Peyer's patch (tissue), 4 donors: ENCODE measurements around the gene GXYLT2. TPM values are rescaled to one million over a fixed set of nuclear protein-coding genes. Genes with fewer than 3 reads are reported as not detected.

ENCODE experiments used
- DNase-seq, 3 donors: peaks; one replicate each; pipeline ENCODE4 v3.0.0-alpha.2; 2017 to 2019
- H3K27ac ChIP-seq, 4 donors: fragments of 200-600 bp; sonication (generic); one replicate each; pipeline ENCODE4 v1.5.1; 2016 to 2019
- H3K27me3 ChIP-seq, 2 donors: fragments of 200-600 bp; sonication (generic); one replicate each; pipeline ENCODE4 v1.5.1; 2019
- H3K36me3 ChIP-seq, 3 donors: fragments of 200-600 bp; sonication (generic); one replicate each; pipeline ENCODE4 v1.5.1; 2016 to 2019
- H3K4me1 ChIP-seq, 4 donors: fragments of 200-600 bp; sonication (generic); one replicate each; pipeline ENCODE4 v1.5.1; 2016 to 2019
- H3K4me3 ChIP-seq, 4 donors: fragments of 200-600 bp; sonication (generic); 1 replicate in 3 of 4; 2 replicates in 1 of 4; pipeline ENCODE4 v1.5.1; 2016 to 2019; ENCODE audit warnings: mild to moderate bottlenecking in 1 of 4
- H3K9me3 ChIP-seq, 4 donors: fragments of 200-600 bp; sonication (generic); one replicate each; pipeline ENCODE4 v1.5.1; 2016 to 2019; ENCODE audit warnings: mild to moderate bottlenecking in 1 of 4
- CTCF ChIP-seq, 6 experiments: fragments of 450-650 bp in 4 of 6; fragments of 200-600 bp in 2 of 6; sonication (generic) in 1 of 6; IDR thresholded peaks; one replicate each; pipeline ENCODE4 v1.5.1; 2017 to 2019; ENCODE audit warnings: antibody characterized with exemption in 6 of 6, mild to moderate bottlenecking in 3 of 6, moderate library complexity in 1 of 6
- POLR2A ChIP-seq, 2 donors: fragments of 450-650 bp; IDR thresholded peaks; one replicate each; pipeline ENCODE4 v1.5.1; 2017; ENCODE audit warnings: antibody characterized with exemption in 2 of 2, mild to moderate bottlenecking in 2 of 2, moderate library complexity in 2 of 2
- total RNA-seq, 4 donors: library from RNA; depleted of rRNA; stranded (reverse); fragments of >200 nt; gene quantifications; one replicate each; pipeline ENCODE4 v1.1.0, GENCODE V29; 2016

GXYLT2 gene
- total RNA-seq, 4 donors from 2014 or later = 1.1 to 38.0 (median 1.4) TPM

GRCh38 chr3:72951259-72951722 lies 63.4 kb downstream of the GXYLT2 start:
- TF ChIP-seq POLR2A (IDR thresholded peaks at IDR 0.05) (no peak), CTCF (IDR thresholded peaks at IDR 0.05) (no peak)
- no peak overlapping the region for H3K4me3 ChIP-seq
- no peak overlapping the region for H3K27ac ChIP-seq
- H3K27me3 ChIP-seq = no peaks in the 10 kb centered on the region
- no peaks in the 10 kb centered on the region for H3K4me1 ChIP-seq
- H3K36me3 ChIP-seq = no peaks in the 10 kb centered on the region
- no peaks in the 10 kb centered on the region for H3K9me3 ChIP-seq
- no peak for DNase-seq

- H3K27ac ChIP-seq = no peak overlapping the region
- no peak for TF ChIP-seq CTCF (IDR thresholded peaks at IDR 0.05)
- no peak for TF ChIP-seq POLR2A (IDR thresholded peaks at IDR 0.05)
- no peaks in the 10 kb centered on the region for H3K27me3 ChIP-seq
- DNase-seq = no peak
- no peak overlapping the region for H3K4me3 ChIP-seq
- no peaks in the 10 kb centered on the region for H3K4me1 ChIP-seq
- no peaks in the 10 kb centered on the region for H3K36me3 ChIP-seq
- no peaks in the 10 kb centered on the region for H3K9me3 ChIP-seq
Observed at GRCh38 chr3:72953325-72953956, 65.6 kb downstream of the GXYLT2 start.

- peaks cover 0 to 19% (median 1%) of the 10 kb centered on the region in 4 donors for H3K4me1 ChIP-seq
- H3K9me3 ChIP-seq = no peaks in the 10 kb centered on the region
- H3K27ac ChIP-seq = no peak overlapping the region
- TF ChIP-seq CTCF (IDR thresholded peaks at IDR 0.05) (no peak), POLR2A (IDR thresholded peaks at IDR 0.05) (no peak)
- H3K27me3 ChIP-seq = no peaks in the 10 kb centered on the region
- H3K36me3 ChIP-seq = no peaks in the 10 kb centered on the region
- DNase-seq = no peak
- no peak overlapping the region for H3K4me3 ChIP-seq
Observed at GRCh38 chr3:72957297-72957696, 69.5 kb downstream of the GXYLT2 start.

- Histone ChIP-seq H3K36me3 (no peaks in the 10 kb centered on the region), H3K27ac (no peak overlapping the region), H3K4me3 (no peak overlapping the region), H3K9me3 (no peaks in the 10 kb centered on the region), H3K4me1 (peaks cover 0 to 19% (median 1%) of the 10 kb centered on the region in 4 donors), H3K27me3 (no peaks in the 10 kb centered on the region)
- no peak for TF ChIP-seq CTCF (IDR thresholded peaks at IDR 0.05)
- no peak for TF ChIP-seq POLR2A (IDR thresholded peaks at IDR 0.05)
- DNase-seq = no peak
Observed at GRCh38 chr3:72959336-72959735, 71.5 kb downstream of the GXYLT2 start.

- Histone ChIP-seq H3K27ac (peak overlapping the region in 2 of 4 donors; percentile 28 to 39), H3K4me3 (no peak overlapping the region), H3K9me3 (no peaks in the 10 kb centered on the region), H3K36me3 (no peaks in the 10 kb centered on the region), H3K4me1 (peaks cover 0 to 19% (median 1%) of the 10 kb centered on the region in 4 donors), H3K27me3 (no peaks in the 10 kb centered on the region)
- peak in 2 of 3 donors; percentile 55 to 56 for DNase-seq
- TF ChIP-seq CTCF (IDR thresholded peaks at IDR 0.05) = no peak
- no peak for TF ChIP-seq POLR2A (IDR thresholded peaks at IDR 0.05)
Observed at GRCh38 chr3:72960812-72961518, 73.1 kb downstream of the GXYLT2 start.
